DMS 273 (cell line): ENCODE results near the gene PUS10.

ENCODE experiments used
- DNase-seq: peaks from one replicate; lab custom pipeline; 2025; ENCODE audit not compliant: unreplicated experiment; lab: John Stamatoyannopoulos, UW

The PUS10 gene

GRCh38 chr2:60973705-60974104, 44.4 kb downstream of the PUS10 start:
- DNase-seq = no peak

- DNase-seq = no peak
These were observed 45.0 kb downstream of the PUS10 start for GRCh38 chr2:60972889-60973656.

GRCh38 chr2:60966507-60967405, 51.3 kb downstream of the PUS10 start:
- DNase-seq = no peak

- no peak for DNase-seq
These were observed 52.6 kb downstream of the PUS10 start for GRCh38 chr2:60965499-60965785.

DNA sequence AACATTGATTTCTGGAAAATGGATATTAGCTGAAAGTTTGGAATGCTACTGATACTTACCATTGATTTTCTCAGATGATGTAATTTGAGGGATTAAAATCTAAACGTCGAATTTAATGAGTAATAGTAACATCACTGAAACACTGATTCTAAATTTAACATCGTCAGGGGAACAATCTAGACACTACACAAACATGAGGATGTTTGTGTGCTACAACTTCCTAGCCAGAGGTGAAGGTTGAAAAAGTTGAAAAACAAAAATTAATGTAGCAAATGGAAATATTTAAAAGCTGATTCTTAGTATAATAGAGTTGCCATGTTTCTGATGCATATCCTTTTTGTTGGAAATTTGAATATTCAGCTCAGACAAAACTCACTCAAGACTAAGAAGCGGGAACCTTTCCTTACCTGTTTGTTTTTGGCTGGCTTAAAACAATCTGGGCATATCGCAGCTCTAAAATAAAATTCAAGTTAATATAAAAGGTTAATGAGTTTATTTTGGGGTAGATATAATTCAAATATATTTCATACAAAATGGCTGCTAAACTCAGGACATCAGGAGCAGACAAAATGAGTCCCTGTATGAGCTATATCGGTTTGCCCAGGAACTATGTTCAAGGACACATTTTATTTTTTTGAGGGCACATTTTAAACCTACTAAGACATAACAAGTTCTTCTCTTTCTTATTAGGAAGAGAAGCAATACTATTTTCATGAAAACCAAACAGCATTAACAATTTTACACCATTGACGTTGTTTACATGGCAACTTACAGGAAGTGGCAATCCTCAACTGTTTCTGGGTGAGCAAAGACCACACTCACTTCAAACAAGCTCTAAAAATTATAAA, 53.2 kb downstream of the PUS10 start:
- DNase-seq = no peak

GRCh38 chr2:60963190-60963589, 54.9 kb downstream of the PUS10 start:
- DNase-seq = no peak

GRCh38 chr2:60962528-60962927, 55.5 kb downstream of the PUS10 start:
- DNase-seq = no peak

DNA sequence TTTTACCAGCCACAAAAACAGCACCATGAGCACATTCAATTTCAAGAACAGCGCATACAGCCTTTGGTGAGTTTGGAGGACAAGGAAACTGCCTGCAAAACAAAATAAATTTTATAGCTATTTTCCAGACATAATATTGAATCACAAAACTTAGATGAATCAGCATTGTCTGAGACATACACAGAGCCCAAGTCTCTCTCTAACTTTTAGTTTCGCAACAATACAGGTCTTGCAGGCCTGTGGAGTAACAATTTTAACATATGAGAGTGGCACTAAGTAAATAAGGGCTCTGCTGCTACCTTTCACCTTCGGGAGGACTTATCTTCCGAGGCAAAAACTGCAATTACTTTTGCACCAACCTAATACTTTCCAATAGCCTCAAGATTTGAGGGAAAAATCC, 56.6 kb downstream of the PUS10 start:
- DNase-seq = no peak

DNA sequence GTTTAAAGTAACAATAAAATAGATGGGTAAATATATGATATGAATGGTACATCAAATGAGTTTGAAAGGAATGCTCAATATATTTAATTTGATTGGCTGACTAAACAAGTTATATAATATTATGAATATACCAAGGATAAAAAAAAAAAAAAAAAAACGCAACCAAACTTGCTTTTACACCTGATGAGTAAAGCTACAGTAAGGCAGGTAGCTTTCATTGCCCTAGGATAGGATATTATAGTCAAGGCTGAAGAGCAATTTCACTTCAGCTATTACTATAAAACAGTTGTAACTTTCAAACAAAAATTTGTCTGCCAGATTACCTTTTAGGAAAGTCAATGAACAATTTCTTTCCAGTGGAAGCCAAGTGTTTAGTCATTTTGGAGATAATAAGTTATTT, 57.3 kb downstream of the PUS10 start:
- no peak for DNase-seq

DNA sequence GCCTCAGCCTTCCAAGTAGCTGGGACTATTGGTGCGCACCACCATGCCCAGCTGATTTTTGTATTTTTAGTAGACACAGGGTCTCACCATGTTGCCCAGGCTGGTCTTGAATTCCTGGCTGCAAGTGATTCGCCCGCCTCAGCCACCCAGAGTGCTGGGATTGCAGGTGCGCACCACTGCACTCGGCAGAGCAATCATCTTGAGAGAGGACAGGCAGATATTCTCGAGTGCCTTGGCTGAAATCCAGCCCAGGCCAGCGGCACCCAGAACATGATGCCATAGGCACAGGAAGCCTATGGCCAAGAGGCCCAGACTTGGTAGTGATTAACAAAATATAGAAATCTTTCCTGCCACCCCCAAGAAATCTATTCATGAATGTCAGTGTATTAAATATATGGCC, 58.6 kb downstream of the PUS10 start:
- DNase-seq = no peak

DNA sequence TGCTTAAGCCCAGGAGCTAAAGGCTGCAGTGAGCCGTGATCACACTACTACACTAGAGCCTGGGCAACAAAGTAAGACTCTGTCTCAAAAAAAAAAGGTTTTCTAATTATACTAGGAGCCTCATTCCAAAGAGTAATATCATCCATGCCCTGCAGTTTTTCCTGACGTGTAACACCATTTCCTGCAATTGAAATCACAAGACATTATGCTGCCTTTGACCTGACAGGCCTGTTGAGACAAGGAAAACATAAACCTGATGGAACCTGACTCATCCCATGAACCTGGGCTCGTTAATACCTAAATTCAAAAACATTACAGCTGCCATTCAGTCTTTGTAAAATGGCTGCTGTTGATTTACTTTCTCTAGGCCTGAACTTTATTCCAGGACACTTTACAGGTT, 59.3 kb downstream of the PUS10 start:
- no peak for DNase-seq

GRCh38 chr2:60958361-60958760, 59.7 kb downstream of the PUS10 start:
- DNase-seq = no peak

DNA sequence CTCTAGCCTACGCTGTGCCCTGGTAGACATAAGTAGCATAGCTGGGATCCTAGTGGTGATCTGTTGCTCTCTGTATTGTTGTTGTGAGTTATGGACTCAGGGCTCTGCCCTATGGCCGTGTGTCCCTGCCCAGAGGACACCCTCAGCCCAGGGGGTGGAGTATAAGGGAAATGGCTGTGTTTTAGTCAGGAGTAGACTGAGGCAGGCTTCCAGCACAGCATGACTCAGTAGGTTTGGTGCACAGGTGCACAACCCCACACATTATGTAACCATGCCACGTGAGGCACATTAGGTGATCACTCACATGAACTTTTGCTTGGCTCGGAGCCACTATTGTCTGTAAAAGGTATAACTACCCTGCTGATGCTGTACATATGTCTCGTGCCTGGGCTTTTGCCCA, 60.4 kb downstream of the PUS10 start:
- peak; percentile 26 for DNase-seq

- DNase-seq = no peak
These were observed 60.8 kb downstream of the PUS10 start for GRCh38 chr2:60957224-60957623.

GRCh38 chr2:60954139-60954538, 63.9 kb downstream of the PUS10 start:
- no peak for DNase-seq

GRCh38 chr2:60948926-60949579, 69.0 kb downstream of the PUS10 start:
- no peak for DNase-seq

DNA sequence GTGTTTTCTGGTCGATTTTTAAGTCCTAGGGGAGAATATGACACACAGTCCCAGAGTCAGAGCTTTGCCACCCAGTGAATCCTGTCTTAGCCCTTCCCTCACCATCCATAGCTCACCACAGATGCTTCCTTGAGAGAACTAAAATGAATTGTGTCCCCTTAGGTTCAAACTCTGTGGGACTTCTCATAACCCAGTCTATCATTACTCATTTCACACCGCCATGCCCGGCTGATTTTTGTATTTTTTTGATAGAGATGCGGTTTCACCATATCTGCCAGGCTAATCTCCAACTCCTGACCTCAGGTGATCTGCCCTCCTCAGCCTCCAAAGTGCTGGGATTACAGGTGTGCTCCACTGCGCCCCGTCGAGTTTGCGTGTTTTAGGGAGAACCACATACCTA, 69.9 kb downstream of the PUS10 start:
- no peak for DNase-seq

- DNase-seq = no peak
These were observed 71.0 kb downstream of the PUS10 start for GRCh38 chr2:60947056-60947455.

GRCh38 chr2:60945341-60945740, 72.7 kb downstream of the PUS10 start:
- DNase-seq = peak; percentile 84

GRCh38 chr2:60939622-60940021, 78.4 kb downstream of the PUS10 start:
- no peak for DNase-seq

DNA sequence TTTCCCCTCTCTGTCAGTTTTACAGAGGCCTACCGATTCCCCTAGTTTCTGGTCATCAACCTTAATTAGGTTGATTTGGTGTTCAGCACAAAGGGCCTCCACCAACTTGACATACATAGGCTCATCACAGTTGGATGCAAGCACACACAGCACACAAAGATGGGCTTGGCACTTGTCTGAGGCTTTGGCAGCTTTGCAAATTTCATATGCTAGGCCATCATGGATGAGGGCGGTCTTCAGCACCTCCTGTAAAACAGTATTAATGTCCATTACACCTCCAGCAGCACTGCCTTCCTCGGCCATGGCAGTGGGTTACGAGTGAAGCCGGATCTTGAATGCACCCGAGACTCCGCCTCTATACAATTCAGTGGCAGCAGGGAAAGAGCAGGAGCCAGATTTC, 79.8 kb downstream of the PUS10 start:
- DNase-seq = no peak
